Inflammatory macrophage (primary cell): ENCODE data around the gene SLC37A1.
A peak's percentile ranks its signal among the peaks of the same experiment; 100 is the strongest.

Experiments used
- DNase-seq, 2 donors: peaks; one replicate each; pipeline ENCODE4 v3.0.0-alpha.2; 2020 to 2022

The SLC37A1 gene

GRCh38 chr21:42479582-42479981 lies 34.1 kb upstream of the SLC37A1 start:
- DNase-seq: no peak

DNA sequence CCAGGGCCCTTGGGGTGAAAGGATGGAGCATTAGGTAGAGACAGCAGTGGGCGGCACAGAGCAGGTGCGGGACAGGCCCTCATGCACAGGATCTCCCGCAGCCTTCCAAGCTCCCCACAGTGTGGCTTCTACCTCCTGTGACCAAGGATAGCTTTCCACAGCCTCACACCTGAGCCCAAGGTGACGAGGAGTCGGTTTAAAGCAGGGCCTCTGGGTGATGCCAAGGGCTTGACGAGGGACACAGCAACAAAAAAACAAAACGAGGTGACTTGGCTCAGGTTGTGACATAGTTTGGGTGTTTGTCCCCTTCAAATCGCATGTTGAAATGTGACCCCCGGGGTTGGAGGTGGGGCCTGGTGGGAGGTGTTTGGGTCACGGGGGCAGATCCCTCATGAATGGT lies 32.9 kb upstream of the SLC37A1 start:
- DNase-seq: no peak

DNA sequence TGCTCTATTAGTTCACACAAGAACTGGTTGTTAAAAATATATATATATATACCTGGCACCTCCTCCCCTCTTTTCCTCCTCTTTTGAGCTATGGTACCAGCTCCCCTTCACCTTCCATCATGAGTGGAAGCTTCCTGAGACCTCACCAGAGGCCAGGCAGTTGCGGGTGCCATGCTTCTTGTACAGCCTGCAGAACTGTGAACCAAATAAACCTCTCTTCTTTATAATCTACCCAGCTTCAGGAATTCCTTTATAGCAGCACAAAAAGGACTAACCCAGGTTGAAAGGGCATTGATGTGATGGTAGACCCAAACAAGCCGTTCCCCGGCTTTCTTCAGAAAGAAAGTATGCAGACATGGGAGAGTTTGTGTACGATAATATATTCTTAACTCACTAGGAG lies 32.5 kb upstream of the SLC37A1 start:
- no peak for DNase-seq

GRCh38 chr21:42484966-42485365 lies 28.7 kb upstream of the SLC37A1 start:
- no peak for DNase-seq

- DNase-seq: no peak
These were observed 27.6 kb upstream of the SLC37A1 start for GRCh38 chr21:42486072-42486471.

GRCh38 chr21:42486531-42486930 lies 27.1 kb upstream of the SLC37A1 start:
- no peak for DNase-seq

DNA sequence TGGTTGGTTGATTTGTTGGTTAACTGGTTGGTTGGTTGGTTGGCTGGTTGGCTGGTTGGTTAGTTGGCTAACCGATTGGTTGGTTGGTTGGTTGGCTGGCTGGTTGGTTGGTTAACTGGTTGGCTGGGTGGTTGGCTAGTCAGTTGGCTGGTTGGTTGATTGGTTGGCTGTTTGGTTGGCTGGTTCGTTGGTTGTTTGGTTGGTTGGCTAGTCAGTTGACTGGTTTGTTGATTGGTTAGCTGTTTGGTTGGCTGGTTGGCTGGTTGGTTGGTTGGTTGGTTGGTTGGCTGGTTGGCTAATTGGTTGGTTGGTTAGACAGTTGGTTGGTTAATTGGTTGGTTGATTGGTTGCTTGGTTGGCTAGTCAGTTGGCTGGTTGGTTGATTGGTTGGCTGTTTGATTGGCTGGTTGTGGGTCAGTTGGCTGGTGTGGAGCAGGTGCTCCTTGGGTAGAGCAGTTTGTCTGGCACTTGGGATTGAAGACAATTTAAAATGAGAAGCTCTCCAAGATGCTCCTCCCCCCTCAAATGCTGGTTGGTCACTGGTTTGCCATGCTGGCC lies 24.6 kb upstream of the SLC37A1 start:
- DNase-seq: no peak

- DNase-seq: no peak
These were observed 23.7 kb upstream of the SLC37A1 start for GRCh38 chr21:42489991-42490390.

DNA sequence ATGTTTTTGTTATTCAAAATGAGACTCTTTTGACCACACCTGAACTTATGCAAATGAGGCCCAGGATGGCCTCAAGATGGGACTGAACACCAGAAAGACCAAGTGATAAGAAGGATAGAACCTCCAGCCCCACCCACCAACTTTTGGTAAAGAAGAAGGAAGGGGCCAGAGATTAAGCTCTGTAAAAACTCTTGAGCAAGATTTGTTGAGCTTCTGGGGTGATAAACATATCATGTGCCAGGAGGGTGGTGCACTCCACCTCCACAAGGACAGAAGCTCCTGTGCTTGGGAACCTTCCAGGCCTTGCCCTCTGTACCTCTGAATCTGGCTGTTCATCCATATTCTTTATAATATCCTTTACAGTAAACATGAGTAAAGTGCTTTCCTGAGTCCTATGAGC lies 22.9 kb upstream of the SLC37A1 start:
- DNase-seq: peak in 1 of 2 donors; percentile 22

GRCh38 chr21:42491328-42491727 lies 22.3 kb upstream of the SLC37A1 start:
- no peak for DNase-seq

DNA sequence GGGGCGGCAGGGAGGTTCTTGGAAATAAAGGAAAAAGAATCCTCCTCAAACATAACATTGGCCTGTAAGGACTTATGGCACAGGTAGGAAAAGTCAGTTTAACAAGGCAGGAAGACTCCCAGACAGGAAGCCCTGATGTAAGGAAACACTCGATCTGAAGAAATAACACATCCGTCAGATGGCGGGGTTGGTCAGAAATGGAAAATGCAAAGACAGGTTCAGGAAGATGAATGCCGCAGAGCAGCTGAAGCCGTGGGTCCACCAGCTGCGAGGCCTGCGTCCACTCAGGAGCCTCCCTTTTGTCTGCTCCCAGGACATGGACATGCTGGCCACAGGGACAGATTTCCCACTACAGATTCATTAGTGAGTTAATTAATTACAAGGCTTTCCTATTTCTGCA lies 21.5 kb upstream of the SLC37A1 start:
- DNase-seq: no peak

DNA sequence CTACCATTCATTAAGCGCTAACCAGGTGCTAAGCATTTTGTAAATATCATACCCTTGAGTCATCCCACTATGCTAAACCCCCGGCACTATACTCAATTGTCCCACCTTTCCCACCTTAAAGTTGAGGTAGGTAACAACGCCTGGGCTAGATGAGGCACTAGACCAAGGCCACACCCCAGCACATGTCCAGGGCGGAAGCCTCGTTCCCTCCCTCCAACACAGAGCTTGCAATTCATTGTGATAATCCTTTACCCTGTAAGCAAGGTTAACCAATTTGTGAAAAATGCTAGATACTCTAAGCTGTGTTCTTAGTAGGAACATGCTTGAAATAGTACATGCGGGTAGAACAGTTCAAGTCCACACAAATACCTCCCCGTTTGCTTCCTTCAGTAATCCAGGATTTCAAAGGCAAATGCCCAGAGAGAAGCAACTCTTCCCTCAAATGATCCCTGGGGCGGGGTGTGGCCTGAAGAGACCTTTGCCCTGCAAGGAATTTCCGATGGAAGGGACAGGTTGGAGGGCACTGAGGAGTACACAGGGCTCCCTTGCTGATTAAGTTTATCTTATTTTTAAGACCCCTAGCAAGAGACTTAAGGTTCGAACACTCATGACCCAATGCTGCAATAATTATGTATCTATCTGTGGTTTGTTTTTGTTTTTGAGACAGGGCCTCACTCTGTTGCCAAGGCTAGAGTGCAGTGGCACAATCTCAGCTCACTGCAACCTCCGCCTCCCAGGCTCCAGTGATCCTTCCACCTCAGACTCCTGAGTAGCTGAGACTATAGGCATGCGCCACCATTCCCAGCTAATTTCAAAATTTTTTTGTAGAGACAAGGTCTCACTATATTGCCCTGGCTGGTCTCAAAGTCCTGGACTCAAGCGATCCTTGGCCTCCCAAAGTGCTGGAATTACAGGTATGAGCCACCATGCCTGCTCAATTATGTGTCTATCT lies 20.3 kb upstream of the SLC37A1 start:
- DNase-seq: no peak

GRCh38 chr21:42495027-42495426 lies 18.6 kb upstream of the SLC37A1 start:
- DNase-seq: no peak

GRCh38 chr21:42495765-42496119 lies 17.9 kb upstream of the SLC37A1 start:
- DNase-seq: no peak

DNA sequence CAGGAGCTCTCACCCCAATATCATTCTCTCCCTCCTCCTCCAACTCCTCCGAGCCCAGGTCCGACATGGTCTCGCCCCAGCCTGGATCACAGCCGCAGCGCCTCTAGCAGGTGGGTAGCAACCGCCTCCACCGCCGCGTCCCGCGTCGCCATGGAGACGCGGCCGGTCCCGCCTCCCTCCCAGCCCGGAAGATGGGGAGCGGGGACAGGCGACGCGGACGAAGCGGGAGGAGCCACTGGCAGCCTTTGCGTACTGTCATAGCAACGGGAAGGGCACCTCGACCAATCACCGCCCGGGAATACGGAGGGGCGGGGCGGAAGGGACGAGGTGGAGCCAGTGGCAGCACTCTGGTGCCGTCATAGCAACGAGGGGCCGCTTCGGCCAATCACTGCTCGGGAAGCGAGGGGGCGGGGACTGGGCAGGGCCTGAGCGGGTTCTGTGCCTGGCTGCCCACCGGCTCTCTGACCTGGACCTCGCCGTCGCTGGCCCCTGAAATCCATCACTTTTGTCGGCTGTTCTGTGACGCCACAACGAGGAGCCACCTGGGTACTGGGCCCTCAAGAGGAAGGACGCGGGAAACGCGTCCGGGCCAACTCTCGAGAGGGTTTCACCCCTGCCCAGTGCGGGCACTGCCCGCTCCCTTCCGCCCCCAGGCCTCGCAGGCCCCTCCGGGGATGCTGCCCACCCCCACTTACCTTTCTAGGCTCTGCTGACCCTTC lies 17.4 kb upstream of the SLC37A1 start, which contains the start of gene RSPH1:
RSPH1 (minus strand) TSS at position 105 of the 719 bp plus-strand sequence; CDS start at position 67, 38 bp downstream.
- peak; percentile 99 for DNase-seq

GRCh38 chr21:42496839-42497202 lies 16.8 kb upstream of the SLC37A1 start:
- DNase-seq: no peak

DNA sequence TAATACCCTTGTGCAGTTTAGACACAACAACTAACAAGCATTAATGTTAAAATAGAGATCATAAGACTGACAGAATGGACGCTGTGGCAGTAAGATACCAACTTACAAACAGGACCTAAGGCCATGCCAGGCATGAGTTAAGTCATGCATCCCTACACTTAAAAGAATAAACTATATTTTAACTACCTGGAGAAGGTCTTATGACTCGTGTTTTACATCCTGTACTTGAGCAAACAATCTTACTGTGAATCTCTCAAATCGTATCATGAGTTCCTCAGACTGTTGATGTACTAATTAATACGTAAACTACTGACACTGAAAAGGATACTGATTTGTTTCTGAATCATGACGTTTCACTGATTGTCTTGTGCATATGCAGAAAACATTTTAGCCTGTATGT lies 15.6 kb upstream of the SLC37A1 start:
- no peak for DNase-seq

DNA sequence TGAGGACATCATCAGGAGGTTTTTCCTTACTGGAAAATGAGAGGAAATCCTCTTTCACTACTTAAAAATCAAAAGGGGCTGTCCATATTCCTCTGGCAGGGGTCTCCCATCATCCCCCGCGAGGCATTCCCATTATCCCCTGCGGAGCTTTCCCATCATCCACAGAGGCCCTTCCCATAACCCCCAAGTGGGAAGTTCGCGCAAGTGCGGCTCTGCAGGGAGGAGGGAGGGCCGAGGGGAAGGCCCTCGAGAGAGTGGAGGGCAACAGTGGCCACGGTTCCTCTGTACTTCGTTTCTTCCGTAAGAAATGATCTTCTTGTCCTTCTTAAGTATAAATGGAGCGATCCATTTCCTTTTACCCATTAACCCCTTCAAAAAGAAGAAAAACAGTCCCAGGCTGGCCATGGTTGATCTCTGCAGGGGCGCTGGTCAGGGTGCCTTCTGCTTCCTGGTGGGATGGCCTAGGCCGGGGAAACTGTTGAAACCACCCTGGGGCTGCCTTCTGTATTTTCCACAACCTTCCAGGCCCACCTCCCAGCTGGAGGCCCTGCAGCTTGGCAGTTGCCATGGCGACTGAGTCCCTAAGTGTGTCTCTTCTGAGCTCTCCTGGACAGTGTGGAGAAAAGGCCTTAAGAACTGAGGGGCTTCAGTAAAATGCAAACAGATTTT lies 14.1 kb upstream of the SLC37A1 start:
- no peak for DNase-seq

GRCh38 chr21:42500225-42500624 lies 13.4 kb upstream of the SLC37A1 start:
- DNase-seq: no peak

GRCh38 chr21:42500736-42501135 lies 12.9 kb upstream of the SLC37A1 start:
- no peak for DNase-seq

- DNase-seq: no peak
These were observed 9.9 kb upstream of the SLC37A1 start for GRCh38 chr21:42503711-42504110.

DNA sequence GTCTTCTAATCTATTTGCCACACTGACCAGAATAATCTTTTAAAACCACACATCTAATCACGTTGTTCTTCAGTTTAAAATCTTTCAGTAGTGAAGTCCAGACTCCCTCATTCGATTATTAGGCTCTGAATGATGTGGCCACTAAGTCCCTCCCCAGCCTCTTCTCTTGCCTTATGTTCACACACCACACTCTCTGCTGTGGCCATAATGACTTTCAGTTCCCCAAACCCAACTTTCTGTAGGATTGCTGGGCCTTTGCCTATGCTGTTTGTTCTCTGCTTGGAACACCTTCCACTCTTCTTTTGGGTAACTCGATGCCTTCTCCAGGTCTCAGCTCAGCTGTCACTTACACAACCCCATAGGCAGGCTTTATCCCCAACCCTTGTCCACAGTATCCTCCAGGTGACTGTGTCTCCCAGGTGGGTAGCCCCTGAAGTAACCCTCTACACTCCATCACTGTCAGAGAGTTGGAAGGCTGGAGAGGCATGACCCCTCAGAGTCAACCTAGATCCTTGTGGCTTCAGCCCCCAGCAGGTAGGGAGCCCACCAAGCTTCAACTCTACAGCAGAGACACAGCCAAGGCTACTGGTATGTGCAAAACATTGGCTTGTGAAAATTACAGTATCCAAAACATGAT lies 8.4 kb upstream of the SLC37A1 start:
- DNase-seq: peak; percentile 48 to 62

GRCh38 chr21:42507418-42507817 lies 6.2 kb upstream of the SLC37A1 start:
- no peak for DNase-seq
